ENCODE data around the gene FKBP10.

GRCh38 chr17:41779954-41780353 lies 32.9 kb upstream of the FKBP10 start:
- no peak for TF ChIP-seq CTCF (IDR thresholded peaks at IDR 0.05)
- TF ChIP-seq POLR2A (IDR thresholded peaks at IDR 0.05), result no peak

Data from heart left ventricle (tissue), 13 donors.